Right renal cortex interstitium (tissue), 3 donors: ENCODE data around the gene EXOSC1. TPM values are rescaled to one million over a fixed set of nuclear protein-coding genes. Genes with fewer than 3 reads are reported as not detected.
"Not testable (repeated sequence)": the region's sequence is repeated elsewhere in the genome, so short reads cannot be mapped to it uniquely, and the experiment has no call there.

Experiments used
- DNase-seq, 3 donors: peaks; one replicate each; pipeline ENCODE4 v3.0.0-alpha.2; 2013; ENCODE audit warnings: low read depth in 3 of 3, low spot score in 2 of 3
- polyA plus RNA-seq, 3 donors: library from polyadenylated mRNA; unstranded; fragments of 120-200 nt; gene quantifications; one replicate each; pipeline ENCODE4 v1.2.1, GENCODE V29; 2013; ENCODE audit not compliant: insufficient read length in 3 of 3

Gene EXOSC1
- polyA plus RNA-seq: 10 to 100 TPM; 31.8 to 39.7 (median 34.4) TPM

DNA sequence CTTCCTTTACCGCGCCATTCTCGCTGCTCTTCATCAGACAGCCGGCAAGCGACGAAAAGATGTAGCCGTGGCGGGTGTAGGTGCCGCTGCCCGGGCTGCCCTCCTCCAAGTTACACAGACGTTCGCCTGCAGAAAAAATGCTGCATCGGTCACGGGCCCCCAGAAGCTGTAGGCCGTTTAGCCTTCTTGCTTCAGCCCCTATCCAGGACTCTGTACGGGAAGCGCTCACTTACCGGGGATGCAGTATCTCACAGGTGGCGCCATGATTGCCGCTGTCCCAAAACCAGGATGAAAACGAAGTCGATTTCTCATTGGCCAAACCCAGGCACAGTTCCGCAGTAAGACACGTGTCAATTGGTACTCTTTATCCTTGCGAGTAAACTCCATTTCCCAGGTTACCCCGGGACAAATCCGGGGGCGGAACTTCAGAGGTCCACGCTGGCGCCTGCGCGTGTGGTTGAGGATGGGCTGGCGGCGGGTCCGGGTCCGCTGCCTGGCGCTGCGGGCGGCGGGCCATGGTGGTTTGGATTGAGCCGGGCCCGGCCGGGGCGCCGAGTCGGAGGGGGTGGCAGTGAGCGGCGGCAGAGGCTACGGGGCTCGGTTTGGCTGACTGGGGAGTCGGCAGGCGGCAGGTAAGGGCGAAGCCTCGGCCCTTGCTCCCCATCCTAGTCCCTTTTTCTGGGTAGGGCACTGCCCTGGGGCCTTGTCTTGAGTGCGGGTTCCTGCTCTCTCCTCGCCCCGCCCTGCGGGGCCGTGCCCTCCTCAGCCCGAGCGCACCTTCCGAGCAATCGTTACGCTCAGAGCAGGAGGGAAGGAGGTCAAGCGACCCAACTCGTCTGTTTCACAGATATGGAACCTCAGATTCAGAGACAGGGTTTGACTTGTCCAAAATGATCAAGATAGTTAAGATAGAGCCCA, at the start of gene EXOSC1, which contains the start of gene ZDHHC16:
TSS of gene EXOSC1 (minus strand) at position 285 of the 918 bp plus-strand sequence. CDS start at position 264, 21 bp downstream.
TSS of gene ZDHHC16 (plus strand) at position 454 of the 918 bp plus-strand sequence. CDS start 5,501 bp downstream, outside the sequence.
- peak; percentile 85 to 91 (median 87) for DNase-seq

- no peak for DNase-seq
Observed at GRCh38 chr10:97494863-97495506, 49.2 kb upstream of the EXOSC1 start.

- no peak for DNase-seq
Observed at GRCh38 chr10:97494151-97494550, 48.3 kb upstream of the EXOSC1 start.

DNA sequence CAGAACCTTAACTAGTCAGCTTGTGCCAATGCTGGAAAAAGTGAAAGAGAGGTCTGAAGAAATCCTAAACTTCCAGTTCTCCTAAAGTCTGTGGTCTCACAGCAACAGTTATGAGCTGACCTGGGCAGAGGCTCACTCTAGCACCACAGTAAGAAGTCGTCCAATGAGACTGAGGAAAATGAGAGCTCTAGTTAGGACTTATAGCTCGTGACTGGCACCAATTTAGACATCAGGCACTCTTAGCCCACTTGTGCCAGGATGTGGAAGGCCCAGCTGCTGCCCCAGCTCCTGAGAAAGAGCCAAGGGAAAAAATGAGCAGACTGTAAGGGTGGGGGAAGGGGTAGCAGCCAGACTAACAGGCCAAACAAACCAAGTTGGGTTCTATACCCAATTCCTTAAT, 44.8 kb upstream of the EXOSC1 start:
- DNase-seq: no peak

- no peak for DNase-seq
Observed at GRCh38 chr10:97485647-97486281, 40.0 kb upstream of the EXOSC1 start.

DNA sequence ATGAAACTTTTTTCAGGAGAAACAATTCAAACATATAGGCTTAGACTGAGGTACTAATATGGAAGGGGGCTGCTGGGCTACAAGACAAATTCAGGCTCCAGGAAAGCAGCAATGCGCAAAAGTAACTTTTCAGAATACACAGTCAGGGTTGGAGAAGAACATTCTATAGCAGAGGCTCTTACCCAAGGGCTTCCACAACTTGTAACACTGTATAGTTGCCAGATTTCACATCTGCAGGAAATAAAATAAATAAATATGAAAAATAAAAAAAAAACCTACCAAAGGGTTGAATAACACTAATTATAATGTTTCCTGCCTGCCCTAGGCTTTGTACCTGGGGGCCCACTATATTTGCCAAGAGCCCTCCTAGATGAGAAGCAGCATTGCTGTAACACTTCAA, 38.1 kb upstream of the EXOSC1 start:
- DNase-seq: no peak

DNA sequence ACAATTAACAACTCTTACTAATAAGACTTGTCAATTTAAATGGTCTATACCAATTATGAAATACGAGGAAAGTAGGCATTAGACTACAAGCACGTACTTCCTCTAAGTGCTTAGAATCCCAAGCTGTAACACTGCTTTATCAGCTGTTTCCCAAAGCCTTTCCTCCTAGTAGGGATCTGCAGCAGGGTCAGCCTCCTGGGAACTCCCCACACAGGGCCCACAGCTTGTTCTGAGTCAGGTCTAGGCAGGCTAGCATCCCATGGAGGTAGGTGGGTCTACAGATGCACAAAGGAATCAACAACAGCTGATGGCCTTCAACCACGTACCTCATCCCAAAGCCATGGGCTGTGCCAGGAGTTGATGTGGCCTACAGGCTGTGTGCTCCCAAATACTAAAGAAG, 37.7 kb upstream of the EXOSC1 start:
- DNase-seq: no peak

- DNase-seq: no peak
Observed at GRCh38 chr10:97482381-97482780, 36.6 kb upstream of the EXOSC1 start.

DNA sequence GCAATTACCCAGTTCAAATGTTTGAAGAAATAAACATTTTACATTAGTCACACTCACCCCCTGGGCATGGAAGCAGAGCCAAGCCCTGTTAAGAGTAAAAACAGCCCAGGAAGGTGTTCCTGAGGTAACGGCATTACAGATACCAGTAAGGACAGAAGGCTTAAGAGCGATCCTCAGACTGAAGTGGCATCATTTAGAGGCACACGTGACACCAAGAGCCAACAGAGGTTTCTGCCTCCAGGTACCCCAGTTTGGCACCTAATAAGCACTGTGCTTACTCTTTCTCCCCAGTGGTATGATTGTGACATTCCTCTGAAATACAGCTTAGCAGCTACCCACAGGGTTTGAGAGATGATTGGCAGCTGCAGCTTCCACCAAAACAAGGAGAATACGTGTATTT, 35.3 kb upstream of the EXOSC1 start:
- DNase-seq: no peak

GRCh38 chr10:97479939-97480338, 34.1 kb upstream of the EXOSC1 start:
- DNase-seq: no peak

- DNase-seq: not testable (repeated sequence)
Observed at GRCh38 chr10:97479410-97479809, 33.6 kb upstream of the EXOSC1 start.

DNA sequence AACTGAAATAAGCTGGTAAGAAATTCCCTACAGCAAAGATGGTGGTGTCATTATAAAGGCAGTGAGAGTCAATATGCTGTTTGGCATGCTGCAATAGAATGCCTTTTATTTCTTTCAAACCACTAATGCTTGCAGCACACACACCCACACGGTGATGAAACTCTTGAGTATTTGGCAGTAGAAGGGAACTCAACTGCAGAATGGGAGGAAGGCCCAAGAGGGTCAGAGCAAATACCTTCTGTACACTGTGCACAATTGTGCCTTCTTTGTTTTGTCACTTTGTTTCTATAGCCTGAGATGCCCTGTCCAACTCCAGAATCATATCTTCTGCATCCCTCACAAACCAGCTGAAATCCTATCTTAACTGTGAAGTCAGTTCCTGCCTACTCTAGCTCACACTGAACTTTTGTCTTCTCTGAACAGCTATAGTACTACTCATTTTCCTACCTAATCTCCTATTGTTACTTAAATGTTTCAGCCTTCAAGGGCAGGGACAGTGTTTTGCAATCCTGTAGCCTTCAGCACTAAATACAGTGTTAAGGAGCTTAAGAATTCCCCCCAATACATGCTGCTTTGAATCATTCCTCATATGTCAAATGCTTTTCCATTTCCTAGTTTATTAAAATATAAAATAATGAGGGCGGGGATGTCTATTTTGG, 30.3 kb upstream of the EXOSC1 start:
- DNase-seq: no peak

DNA sequence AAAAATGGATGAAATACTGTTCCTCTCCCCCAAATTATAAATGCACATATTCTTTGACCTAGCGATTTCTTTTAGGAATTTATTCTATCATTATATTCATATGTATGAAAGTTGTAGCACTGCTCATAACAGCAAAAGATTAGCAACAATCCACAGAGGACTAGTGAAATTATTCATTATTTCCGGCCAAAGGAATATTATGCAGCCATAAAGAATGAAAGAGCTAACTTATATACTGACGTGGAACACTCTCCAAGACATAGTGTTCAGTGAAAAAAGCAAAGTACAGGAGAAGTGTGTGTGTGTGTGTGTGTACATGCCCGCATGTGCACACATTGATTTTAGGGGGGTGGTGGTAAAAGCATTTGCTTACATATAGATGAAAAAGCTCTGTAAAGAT, 29.1 kb upstream of the EXOSC1 start:
- DNase-seq: no peak

DNA sequence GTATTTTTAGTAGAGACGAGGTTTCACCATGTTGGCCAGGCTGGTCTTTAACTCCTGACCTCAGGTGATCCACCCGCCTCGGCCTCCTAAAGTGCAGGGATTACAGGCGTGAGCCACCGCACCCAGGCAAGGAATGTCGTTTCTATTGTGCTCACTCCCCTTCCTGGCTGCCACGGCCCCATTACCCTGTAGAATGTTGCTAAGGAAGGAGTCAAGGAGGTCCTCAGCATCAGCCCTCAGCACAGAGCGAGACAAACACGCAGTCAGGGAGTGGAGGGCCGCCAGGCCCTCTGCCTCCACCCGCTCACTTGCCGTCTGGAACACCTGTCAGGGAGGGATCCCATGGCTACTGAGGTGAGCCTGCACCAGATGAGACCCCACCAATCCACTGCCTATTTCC, 23.0 kb upstream of the EXOSC1 start:
- not testable (repeated sequence) for DNase-seq

DNA sequence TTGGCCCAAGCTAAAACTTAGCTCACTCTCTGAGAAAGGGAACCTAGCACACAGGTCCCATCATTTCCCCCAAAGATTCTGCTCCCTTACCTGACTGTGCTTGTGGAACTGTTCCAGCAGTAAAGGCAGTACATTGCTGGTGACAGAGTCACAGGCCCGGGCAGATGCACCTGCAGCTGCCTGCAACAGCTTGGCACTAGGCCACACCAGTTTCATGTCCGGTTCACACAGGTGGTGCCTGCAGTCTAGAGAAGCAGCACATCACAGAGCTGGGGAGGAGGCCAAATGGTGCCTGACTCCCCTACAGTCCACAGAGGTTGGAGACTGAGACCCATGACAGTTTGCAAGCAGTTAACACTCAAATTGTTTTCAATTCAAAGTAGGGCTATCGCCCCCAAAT, 22.4 kb upstream of the EXOSC1 start:
- no peak for DNase-seq

- DNase-seq: no peak
Observed at GRCh38 chr10:97466755-97467154, 20.9 kb upstream of the EXOSC1 start.

DNA sequence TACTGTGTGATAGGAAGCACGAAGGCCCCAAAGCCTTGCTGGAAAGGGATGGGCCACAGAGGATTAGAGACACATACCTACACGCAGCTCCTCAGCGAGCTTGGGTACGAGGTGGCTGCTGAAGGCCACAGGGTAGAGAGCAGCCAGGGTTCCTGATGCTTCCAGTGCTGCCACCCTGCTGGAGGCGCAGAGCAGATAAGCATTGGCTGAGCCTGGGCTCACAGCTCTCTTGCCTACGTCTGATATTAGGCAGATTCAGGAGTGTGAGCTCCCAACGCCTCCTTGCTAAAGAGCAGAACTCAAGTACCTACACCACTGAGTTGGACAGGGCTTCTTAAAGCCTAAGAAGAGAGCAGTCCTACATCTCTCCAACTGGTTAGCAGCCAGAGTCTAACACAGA, 20.2 kb upstream of the EXOSC1 start:
- no peak for DNase-seq

DNA sequence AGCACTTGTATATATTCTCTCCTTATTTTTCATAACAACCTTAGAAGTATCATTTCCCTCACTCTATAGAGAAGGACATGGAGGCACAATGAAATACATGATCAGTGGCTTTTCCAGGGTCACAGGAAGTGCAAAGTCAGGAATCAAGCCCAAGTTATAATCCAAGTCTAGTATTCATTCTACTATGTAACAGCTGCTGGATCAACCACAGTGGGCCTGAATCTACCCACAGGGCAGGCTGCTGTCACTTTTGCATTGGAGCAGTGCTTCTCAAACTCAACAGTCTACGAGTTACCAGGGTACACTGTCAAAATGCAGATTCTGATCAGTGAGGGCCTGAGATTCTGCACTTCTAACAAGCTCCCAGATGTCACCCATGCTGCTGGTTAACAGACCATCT, 18.4 kb upstream of the EXOSC1 start:
- DNase-seq: no peak

GRCh38 chr10:97463363-97464132, 17.7 kb upstream of the EXOSC1 start:
- DNase-seq: peak in 1 of 3 donors; percentile 36

- DNase-seq: no peak
Observed at GRCh38 chr10:97462309-97462708, 16.5 kb upstream of the EXOSC1 start.
